ENCODE measurements around the gene PLK3.
"Not testable (repeated sequence)": the region's sequence is repeated elsewhere in the genome, so short reads cannot be mapped to it uniquely, and the experiment has no call there.

Gene PLK3

GRCh38 chr1:44787506-44787905 is 12.7 kb upstream of the PLK3 start:
- no peak for DNase-seq (ENCODE audit: low read depth)

GRCh38 chr1:44788120-44788860 is 11.9 kb upstream of the PLK3 start, which contains the start of gene BEST4:
Gene BEST4 (minus strand): TSS chr1:44788170. CDS start chr1:44787705, 465 bp downstream.
- no peak for DNase-seq (ENCODE audit: low read depth)

GRCh38 chr1:44790968-44791801 is 9.0 kb upstream of the PLK3 start:
- no peak for DNase-seq (ENCODE audit: low read depth)

DNA sequence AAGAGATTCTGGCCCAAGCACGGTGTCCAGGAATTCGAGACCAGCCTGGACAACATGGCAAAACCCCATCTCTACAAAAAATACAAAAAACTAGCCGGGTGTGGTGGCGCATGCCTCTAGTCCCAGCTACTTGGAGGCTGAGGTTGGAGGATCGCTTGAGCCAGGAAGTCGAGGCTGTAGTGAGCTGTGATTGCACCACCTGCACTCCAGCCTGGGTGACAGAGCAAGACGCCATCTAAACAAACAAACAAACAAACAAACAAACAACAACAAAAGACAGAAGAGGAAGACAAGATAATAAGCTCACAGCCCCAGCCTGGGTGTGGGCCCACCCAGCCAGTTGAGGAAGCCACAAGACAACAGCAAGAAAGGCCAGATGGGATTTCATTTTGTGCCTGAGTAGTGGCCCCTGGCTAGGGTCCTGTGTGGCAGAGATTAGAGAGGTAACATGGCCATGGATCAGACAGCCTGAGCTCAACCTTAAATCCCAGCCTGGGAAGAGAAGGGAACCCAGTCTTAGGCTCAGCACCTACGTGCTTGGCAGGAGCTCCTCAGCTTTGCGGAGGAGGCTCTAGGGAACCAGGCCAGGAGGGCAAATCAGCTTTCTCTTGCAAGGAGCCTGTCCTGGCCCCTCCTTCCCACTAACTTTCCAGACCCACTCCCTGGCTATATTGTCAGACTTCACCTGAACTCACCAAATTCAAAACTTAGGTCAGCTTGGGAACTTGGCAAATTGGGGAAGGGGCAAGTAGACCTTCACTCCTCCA is 7.3 kb upstream of the PLK3 start:
- DNase-seq (ENCODE audit: low read depth): no peak

DNA sequence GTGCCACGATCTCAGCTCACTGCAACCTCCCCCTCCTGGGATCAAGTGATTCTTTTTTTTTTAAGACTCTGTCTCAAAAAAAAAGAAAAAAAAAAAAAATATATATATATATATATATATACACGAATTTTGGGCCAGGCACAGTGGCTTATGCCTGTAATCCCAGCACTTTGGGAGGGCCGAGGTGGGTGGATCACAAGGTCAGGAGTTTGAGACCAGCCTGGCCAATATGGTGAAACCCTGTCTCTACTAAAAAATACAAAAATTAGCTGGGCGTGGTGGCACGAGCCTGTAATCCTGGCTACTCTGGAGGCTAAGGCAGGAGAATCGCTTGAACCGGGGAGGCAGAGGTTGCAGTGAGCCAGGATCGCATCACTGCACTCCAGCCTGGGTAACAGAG is 2.3 kb upstream of the PLK3 start:
- DNase-seq (ENCODE audit: low read depth): not testable (repeated sequence)

DNA sequence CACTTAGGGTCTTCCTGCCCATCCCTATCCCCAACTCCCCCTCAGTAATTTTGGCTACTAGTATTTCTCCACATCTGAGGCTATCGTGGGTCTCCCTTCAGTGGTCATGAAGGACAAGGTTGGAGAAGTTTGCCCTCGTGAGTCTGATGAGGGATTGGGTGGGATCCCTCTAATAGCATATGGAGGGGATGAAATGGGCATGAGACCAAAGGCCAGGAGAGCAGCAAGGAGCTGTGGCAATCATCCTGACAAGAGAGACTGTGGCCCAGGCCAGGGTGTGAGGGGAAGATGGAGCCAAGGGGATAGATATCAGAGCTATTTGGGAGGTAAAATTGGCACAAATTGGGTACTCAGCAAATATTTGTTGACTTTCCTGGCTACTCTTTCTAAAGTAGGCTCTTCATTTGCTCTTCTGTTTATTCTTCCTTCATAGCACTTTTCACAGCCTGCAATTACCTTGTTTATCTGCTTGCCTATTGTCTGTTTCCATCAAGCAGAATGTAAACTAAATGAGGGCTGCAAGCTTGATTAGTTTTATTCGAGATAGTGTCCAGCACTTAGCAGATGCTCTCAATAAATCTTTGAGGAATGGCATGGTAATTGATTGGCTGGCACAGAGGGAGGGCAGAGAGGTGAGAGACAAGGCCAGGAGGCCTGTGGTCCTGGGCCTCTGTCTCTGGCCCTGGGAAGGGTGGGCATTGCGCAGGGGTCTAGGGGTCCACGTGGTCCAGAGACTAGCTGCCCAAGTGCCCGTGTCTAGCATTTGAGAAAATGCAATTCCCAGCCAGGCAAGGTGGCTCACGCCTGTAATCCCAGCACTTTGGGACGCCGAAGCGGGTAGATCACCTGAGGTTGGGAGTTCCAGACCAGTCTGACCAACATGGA is 1.5 kb upstream of the PLK3 start:
- no peak for DNase-seq (ENCODE audit: low read depth)

GRCh38 chr1:44801491-44802305 is 1.5 kb downstream of the PLK3 start:
- DNase-seq (ENCODE audit: low read depth): no peak

GRCh38 chr1:44802306-44803061 is 2.3 kb downstream of the PLK3 start:
- DNase-seq (ENCODE audit: low read depth): no peak

DNA sequence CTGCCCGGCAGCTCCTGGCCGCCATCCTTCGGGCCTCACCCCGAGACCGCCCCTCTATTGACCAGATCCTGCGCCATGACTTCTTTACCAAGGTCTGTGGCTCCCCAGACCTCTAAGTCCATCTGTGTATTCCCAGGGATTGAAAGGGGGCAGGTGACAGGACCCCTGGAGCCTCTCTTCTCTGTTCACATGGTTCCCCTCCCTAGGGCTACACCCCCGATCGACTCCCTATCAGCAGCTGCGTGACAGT is 2.8 kb downstream of the PLK3 start:
- DNase-seq (ENCODE audit: low read depth): no peak

- no peak for DNase-seq (ENCODE audit: low read depth)
These were observed 3.3 kb downstream of the PLK3 start for GRCh38 chr1:44803312-44804095.

DNA sequence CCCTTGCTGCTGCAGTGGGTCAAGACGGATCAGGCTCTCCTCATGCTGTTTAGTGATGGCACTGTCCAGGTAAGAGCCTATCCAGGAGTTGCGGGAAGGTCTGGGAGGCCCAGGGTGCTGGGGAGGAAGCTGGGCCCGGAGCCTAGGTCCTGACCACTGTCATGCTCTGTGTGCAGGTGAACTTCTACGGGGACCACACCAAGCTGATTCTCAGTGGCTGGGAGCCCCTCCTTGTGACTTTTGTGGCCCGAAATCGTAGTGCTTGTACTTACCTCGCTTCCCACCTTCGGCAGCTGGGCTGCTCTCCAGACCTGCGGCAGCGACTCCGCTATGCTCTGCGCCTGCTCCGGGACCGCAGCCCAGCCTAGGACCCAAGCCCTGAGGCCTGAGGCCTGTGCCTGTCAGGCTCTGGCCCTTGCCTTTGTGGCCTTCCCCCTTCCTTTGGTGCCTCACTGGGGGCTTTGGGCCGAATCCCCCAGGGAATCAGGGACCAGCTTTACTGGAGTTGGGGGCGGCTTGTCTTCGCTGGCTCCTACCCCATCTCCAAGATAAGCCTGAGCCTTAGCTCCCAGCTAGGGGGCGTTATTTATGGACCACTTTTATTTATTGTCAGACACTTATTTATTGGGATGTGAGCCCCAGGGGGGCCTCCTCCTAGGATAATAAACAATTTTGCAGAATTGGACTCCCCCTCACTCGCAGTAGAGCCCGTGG is 5.3 kb downstream of the PLK3 start:
- DNase-seq (ENCODE audit: low read depth): no peak

- DNase-seq (ENCODE audit: low read depth): no peak
These were observed 6.0 kb downstream of the PLK3 start for GRCh38 chr1:44806025-44806703.

DNA sequence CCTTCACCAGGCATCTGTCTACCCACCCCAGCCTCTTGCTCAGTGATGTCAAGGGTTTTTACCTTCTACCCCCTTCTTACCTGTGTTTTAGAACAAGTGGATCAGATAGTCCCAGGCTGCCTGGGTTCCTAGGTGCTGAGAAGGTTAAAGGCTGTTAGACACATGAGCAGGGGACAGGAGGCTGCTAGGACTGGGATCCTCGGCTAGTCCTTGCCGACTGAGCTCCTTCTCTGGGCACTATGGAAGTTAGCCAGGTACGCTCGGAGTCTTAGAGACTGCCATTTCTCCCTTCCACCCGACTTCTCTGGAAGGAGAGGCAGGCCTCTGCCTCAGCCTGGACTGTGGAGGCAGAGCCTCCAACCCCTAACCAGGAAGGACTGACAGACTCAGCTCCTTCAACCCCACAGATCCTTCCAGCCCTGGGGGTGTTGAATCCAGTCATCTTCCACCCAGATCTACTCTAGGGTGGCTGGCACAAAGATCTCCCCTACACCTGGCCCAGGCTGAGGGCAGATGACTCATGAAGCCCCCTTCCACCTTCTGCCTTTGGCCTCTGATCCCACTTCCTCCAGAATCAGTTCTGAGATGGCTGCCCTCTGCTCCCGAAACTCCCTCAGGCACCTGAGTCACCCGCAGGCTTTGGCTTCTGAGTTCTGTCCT is 6.7 kb downstream of the PLK3 start, which contains the start of gene DYNLT4:
TSS of gene DYNLT4 (minus strand) at position 648 of the 660 bp plus-strand sequence. CDS start 683 bp downstream, outside the sequence.
- DNase-seq (ENCODE audit: low read depth): no peak

DNA sequence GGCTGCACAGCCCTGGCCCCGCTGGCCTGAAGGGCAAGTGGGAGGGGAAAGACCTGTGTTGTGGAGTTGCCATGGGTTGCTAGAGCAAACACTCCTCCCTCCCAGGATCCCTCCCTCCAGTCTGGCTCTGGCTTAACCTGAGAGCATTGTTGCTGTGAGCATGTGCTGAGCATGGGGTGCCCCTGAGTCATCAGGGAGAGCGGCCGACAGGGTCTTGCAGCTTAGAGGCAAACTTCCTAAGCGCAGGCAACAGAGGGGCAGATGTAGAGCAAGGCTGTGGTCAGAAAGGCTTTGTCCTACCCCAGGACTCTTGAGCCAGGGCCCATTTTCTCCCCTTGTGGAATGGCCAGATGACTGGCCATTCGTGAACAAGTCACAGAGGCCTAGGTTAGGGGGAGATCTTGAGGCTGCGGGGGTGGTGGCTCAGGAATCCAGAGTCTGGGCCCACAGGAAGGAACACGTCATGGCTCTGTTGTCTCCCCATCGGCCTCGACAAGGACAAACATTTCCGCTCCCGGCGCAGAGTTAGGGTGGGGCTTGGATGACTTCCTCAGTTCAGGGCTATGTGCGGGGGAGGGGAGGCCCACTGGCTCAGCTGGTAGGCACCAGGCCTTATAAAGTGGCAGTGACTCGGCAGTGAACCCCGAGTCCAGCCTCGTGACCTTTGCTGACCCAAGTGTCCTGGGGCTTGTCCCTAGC is 7.3 kb downstream of the PLK3 start:
- peak; percentile 79 for DNase-seq (ENCODE audit: low read depth)

DNA sequence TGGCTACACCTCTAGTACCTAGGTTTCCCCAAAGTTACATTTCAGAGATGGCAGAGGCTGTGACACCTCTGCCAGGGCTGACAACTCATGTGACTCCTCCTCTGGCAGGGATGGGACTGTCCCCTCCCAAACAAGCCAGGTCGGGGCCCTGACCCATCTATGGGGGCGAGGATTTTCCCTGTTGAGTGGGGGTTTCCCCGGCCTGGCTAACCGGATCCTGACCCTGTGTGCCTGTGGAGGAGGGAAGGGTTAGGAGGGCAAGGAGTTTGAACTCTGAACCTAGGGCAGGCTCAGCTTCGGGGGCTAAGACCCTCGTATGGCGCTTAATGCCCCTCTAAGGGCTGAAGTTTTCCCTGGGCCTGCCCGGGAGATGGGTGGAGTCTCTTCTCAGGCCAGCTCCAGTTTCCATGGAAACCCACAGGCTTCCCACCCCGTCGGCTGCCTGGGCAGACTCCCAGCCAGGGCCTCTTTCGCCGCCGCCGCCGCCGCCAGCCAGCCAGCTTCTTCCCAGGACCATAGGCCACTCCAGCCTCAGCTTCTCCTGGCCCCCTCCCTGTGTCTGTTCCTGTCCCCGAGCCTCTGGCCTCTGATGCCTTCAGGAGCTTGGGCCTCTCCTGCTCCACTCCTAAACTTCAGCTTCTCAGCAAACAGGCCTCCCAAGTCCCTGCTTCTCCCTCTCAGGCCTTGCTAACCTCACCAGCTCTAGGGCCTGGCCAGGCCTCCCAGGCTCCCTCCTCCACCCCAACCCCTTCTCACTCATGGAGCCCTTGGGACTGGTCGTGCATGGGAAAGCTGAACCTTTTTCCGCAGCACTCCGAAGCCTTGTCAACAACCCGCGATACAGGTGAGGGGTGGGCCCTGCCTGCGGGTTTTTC is 8.1 kb downstream of the PLK3 start, which contains the start of gene BTBD19:
TSS of gene BTBD19 (plus strand) at position 461 of the 875 bp plus-strand sequence. CDS start at position 759, 298 bp downstream.
- peak; percentile 63 for DNase-seq (ENCODE audit: low read depth)
